Measurements from ENCODE around the gene TJP1. TPM values are rescaled to one million over a fixed set of nuclear protein-coding genes. Genes with fewer than 3 reads are reported as not detected.

The TJP1 gene
- total and polyA plus RNA-seq, 9 of the 15 experiments (the other 6 are each of a cell fraction or from before 2014, with no cell fraction given), result 9.1 to 39.3 (median 28.0) TPM

- TF ChIP-seq RERE (CRISPR knock-in tag; IDR thresholded peaks at IDR 0.05; ENCODE audit: borderline replicate concordance), result no peak
- no peak for TF ChIP-seq RBM39 (optimal IDR thresholded peaks at IDR 0.05; ENCODE audit: low read depth, low read length)
- no peak for TF ChIP-seq MTF1 (CRISPR knock-in tag; IDR thresholded peaks at IDR 0.05; ENCODE audit: borderline replicate concordance)
- TF ChIP-seq CBX1 (IDR thresholded peaks at IDR 0.05; ENCODE audit: low read depth), result no peak
- no peak for TF ChIP-seq ZNF408 (CRISPR knock-in tag; IDR thresholded peaks at IDR 0.05; ENCODE audit: low read depth)
- TF ChIP-seq BDP1 (IDR thresholded peaks at IDR 0.05; ENCODE audit: insufficient read depth, insufficient read length), result no peak
- TF ChIP-seq ZNF77 (CRISPR knock-in tag; IDR thresholded peaks at IDR 0.05), result no peak
- TF ChIP-seq MCM3 (IDR thresholded peaks at IDR 0.05), result no peak
- TF ChIP-seq HNRNPUL1 (IDR thresholded peaks at IDR 0.05; ENCODE audit: low read length), result no peak
- TF ChIP-seq ELK3 (CRISPR knock-in tag; IDR thresholded peaks at IDR 0.05), result no peak
- no peak; the same call in 1 of the 2 replicates for TF ChIP-seq MAX (CRISPR knock-in tag; IDR thresholded peaks at IDR 0.05)
- no peak for TF ChIP-seq TCFL5 (CRISPR knock-in tag; conservative IDR thresholded peaks at IDR 0.05)
- TF ChIP-seq FOSL1 (tag; conservative IDR thresholded peaks at IDR 0.05), result no peak
- no peak for TF ChIP-seq ATF4 (CRISPR knock-in tag; IDR thresholded peaks at IDR 0.05)
- TF ChIP-seq ZKSCAN8 (CRISPR knock-in tag; IDR thresholded peaks at IDR 0.05), result no peak
- no peak for TF ChIP-seq RBM25 (IDR thresholded peaks at IDR 0.05; ENCODE audit: low read depth, low read length, severe bottlenecking)
- TF ChIP-seq CBX3 (IDR thresholded peaks at IDR 0.05; ENCODE audit: borderline replicate concordance in 1 of 2, low read length in 2 of 2), result no peak
- no peak for TF ChIP-seq PPARD (CRISPR knock-in tag; IDR thresholded peaks at IDR 0.05)
- TF ChIP-seq FUS (optimal IDR thresholded peaks at IDR 0.05; ENCODE audit: low read depth, low read length), result no peak
- TF ChIP-seq ZNF668 (CRISPR knock-in tag; IDR thresholded peaks at IDR 0.05), result no peak
- no peak for TF ChIP-seq CAMTA2 (CRISPR knock-in tag; conservative IDR thresholded peaks at IDR 0.05)
- TF ChIP-seq SNRNP70 (optimal IDR thresholded peaks at IDR 0.05; ENCODE audit: low read depth, low read length), result no peak
- TF ChIP-seq BCOR (IDR thresholded peaks at IDR 0.05), result no peak
- TF ChIP-seq NFIC (IDR thresholded peaks at IDR 0.05), result peak; percentile 59
- TF ChIP-seq TRIM28 (IDR thresholded peaks at IDR 0.05), result no peak; the same call in 1 of the 2 replicates
These were observed at the start of gene TJP1 (continued) for GRCh38 chr15:29822100-29822683.
